Measurements from ENCODE around the gene FKBP1A.
A peak's percentile ranks its signal among the peaks of the same experiment; 100 is the strongest.

FKBP1A gene

GRCh38 chr20:1383623-1384404 is 9.0 kb downstream of the FKBP1A start:
- DNase-seq, result no peak

- DNase-seq, result no peak
Observed at GRCh38 chr20:1382670-1383069, 10.2 kb downstream of the FKBP1A start.

- no peak for DNase-seq
Observed at GRCh38 chr20:1381753-1382591, 10.9 kb downstream of the FKBP1A start.

- DNase-seq, result no peak
Observed at GRCh38 chr20:1378735-1379125, 14.1 kb downstream of the FKBP1A start.

GRCh38 chr20:1377984-1378734 is 14.7 kb downstream of the FKBP1A start:
- no peak for DNase-seq

GRCh38 chr20:1377341-1377871 is 15.4 kb downstream of the FKBP1A start:
- DNase-seq, result no peak

- DNase-seq, result peak; percentile 81 to 88
Observed at GRCh38 chr20:1376408-1377270, 16.2 kb downstream of the FKBP1A start.

GRCh38 chr20:1376007-1376406 is 16.8 kb downstream of the FKBP1A start:
- peak; percentile 31 to 38 for DNase-seq

- peak; percentile 31 to 55 for DNase-seq
Observed at GRCh38 chr20:1375515-1375914, 17.3 kb downstream of the FKBP1A start.

GRCh38 chr20:1374246-1374645 is 18.6 kb downstream of the FKBP1A start:
- no peak for DNase-seq

GRCh38 chr20:1373614-1374013 is 19.2 kb downstream of the FKBP1A start:
- no peak for DNase-seq

GRCh38 chr20:1373036-1373435 is 19.8 kb downstream of the FKBP1A start:
- DNase-seq, result no peak

GRCh38 chr20:1371830-1372539 is 20.9 kb downstream of the FKBP1A start:
- no peak for DNase-seq

- no peak for DNase-seq
Observed at GRCh38 chr20:1371202-1371782, 21.6 kb downstream of the FKBP1A start.

- no peak for DNase-seq
Observed at GRCh38 chr20:1370548-1371110, 22.2 kb downstream of the FKBP1A start.

- no peak for DNase-seq
Observed at GRCh38 chr20:1369970-1370369, 22.9 kb downstream of the FKBP1A start.

- no peak for DNase-seq
Observed at GRCh38 chr20:1368448-1369199, 24.2 kb downstream of the FKBP1A start.

- no peak for DNase-seq
Observed at GRCh38 chr20:1367479-1367878, 25.4 kb downstream of the FKBP1A start.

- no peak for DNase-seq
Observed at GRCh38 chr20:1364106-1364505, 28.7 kb downstream of the FKBP1A start.

GRCh38 chr20:1363522-1363921 is 29.3 kb downstream of the FKBP1A start:
- no peak for DNase-seq

Measured in AML-193 (cell line).